Measurements from ENCODE around the gene KLF7.

- TF ChIP-seq CTCF (IDR thresholded peaks at IDR 0.05) (no peak), POLR2A (IDR thresholded peaks at IDR 0.05) (no peak), POLR2AphosphoS5 (IDR thresholded peaks at IDR 0.05) (peak; percentile 29 to 69 (median 48)), EP300 (IDR thresholded peaks at IDR 0.05) (no peak)
Measured at GRCh38 chr2:207133820-207134519, 31.8 kb downstream of the KLF7 start.
